ENCODE measurements around the gene MAST4. TPM values are rescaled to one million over a fixed set of nuclear protein-coding genes. Genes with fewer than 3 reads are reported as not detected.

MAST4 gene
- total RNA-seq, 1 donor from 2014 or later: 56.9 TPM

GRCh38 chr5:66993448-66993847, 397.3 kb downstream of the MAST4 start:
- Histone ChIP-seq H3K4me1 (no peaks in the 10 kb centered on the region), H3K27ac (no peak overlapping the region), H3K36me3 (no peaks in the 10 kb centered on the region), H3K27me3 (ENCODE audit: low read depth) (no peaks in the 10 kb centered on the region), H3K9me3 (no peaks in the 10 kb centered on the region), H3K4me3 (no peak overlapping the region)
- TF ChIP-seq CTCF (IDR thresholded peaks at IDR 0.05): no peak
- DNase-seq (no peak), ATAC-seq (no peak)
- intact Hi-C loops (cut with DNase I): no loop called here

- Histone ChIP-seq H3K9me3 (no peaks in the 10 kb centered on the region), H3K27me3 (ENCODE audit: low read depth) (no peaks in the 10 kb centered on the region), H3K4me3 (no peak overlapping the region), H3K4me1 (no peaks in the 10 kb centered on the region), H3K27ac (no peak overlapping the region), H3K36me3 (no peaks in the 10 kb centered on the region)
- no peak for ATAC-seq
- TF ChIP-seq CTCF (IDR thresholded peaks at IDR 0.05): no peak
- intact Hi-C loops (cut with DNase I): no loop called here
- no peak for DNase-seq
Measured at GRCh38 chr5:66993882-66994281, 397.7 kb downstream of the MAST4 start.

GRCh38 chr5:66994790-66995189, 398.6 kb downstream of the MAST4 start:
- Histone ChIP-seq H3K27me3 (ENCODE audit: low read depth) (no peaks in the 10 kb centered on the region), H3K27ac (no peak overlapping the region), H3K4me1 (no peaks in the 10 kb centered on the region), H3K36me3 (no peaks in the 10 kb centered on the region), H3K4me3 (no peak overlapping the region), H3K9me3 (no peaks in the 10 kb centered on the region)
- ATAC-seq (no peak), DNase-seq (no peak)
- TF ChIP-seq CTCF (IDR thresholded peaks at IDR 0.05): no peak
- intact Hi-C loops (cut with DNase I): no loop called here

GRCh38 chr5:67000794-67001475, 404.7 kb downstream of the MAST4 start:
- no peak for DNase-seq
- intact Hi-C loops (cut with DNase I): no loop called here
- Histone ChIP-seq H3K36me3 (no peaks in the 10 kb centered on the region), H3K4me1 (peaks cover 33% of the 10 kb centered on the region), H3K9me3 (no peaks in the 10 kb centered on the region), H3K4me3 (no peak overlapping the region), H3K27me3 (ENCODE audit: low read depth) (no peaks in the 10 kb centered on the region), H3K27ac (no peak overlapping the region)
- no peak for ATAC-seq
- TF ChIP-seq CTCF (IDR thresholded peaks at IDR 0.05): no peak

GRCh38 chr5:67002832-67003684, 406.9 kb downstream of the MAST4 start:
- no peaks in the 10 kb centered on the region for H3K27me3 ChIP-seq (ENCODE audit: low read depth)
- peak overlapping the region; percentile 64 for H3K4me3 ChIP-seq
- intact Hi-C loops (cut with DNase I): no loop called here
- no peak for TF ChIP-seq CTCF (IDR thresholded peaks at IDR 0.05)
- no peaks in the 10 kb centered on the region for H3K36me3 ChIP-seq
- peaks cover 47% of the 10 kb centered on the region for H3K4me1 ChIP-seq
- H3K9me3 ChIP-seq: no peaks in the 10 kb centered on the region
- ATAC-seq: no peak
- DNase-seq: no peak
- peak overlapping the region; percentile 88 for H3K27ac ChIP-seq
